ENCODE data around the gene OR3A1.

- TF ChIP-seq EZH2 (IDR thresholded peaks at IDR 0.05; ENCODE audit: borderline replicate concordance, low read depth, low read length, severe bottlenecking) (no peak), FOS (IDR thresholded peaks at IDR 0.05; ENCODE audit: borderline replicate concordance, insufficient read depth, low read length) (no peak), CTCF (IDR thresholded peaks at IDR 0.05; ENCODE audit: extremely low read depth in 1 of 2, insufficient read depth in 1 of 2, low read depth in 1 of 2, low read length in 2 of 2) (no peak), POLR2A (IDR thresholded peaks at IDR 0.05; ENCODE audit: low read depth, low read length) (no peak), MAX (IDR thresholded peaks at IDR 0.05; ENCODE audit: insufficient read depth, insufficient read length) (no peak)
Observed at GRCh38 chr17:3260163-3260562, 38.0 kb downstream of the OR3A1 start.
